NOMO-1 (cell line): ENCODE measurements around the gene RAD51B.
A peak's percentile ranks its signal among the peaks of the same experiment; 100 is the strongest.

Experiments used
- DNase-seq, 2 experiments: peaks; one replicate each; lab custom pipeline; 2025; ENCODE audit not compliant: unreplicated experiment in 2 of 2; lab: John Stamatoyannopoulos, UW

RAD51B gene

GRCh38 chr14:68343534-68344118 lies 524.0 kb downstream of the RAD51B start:
- no peak for DNase-seq

DNA sequence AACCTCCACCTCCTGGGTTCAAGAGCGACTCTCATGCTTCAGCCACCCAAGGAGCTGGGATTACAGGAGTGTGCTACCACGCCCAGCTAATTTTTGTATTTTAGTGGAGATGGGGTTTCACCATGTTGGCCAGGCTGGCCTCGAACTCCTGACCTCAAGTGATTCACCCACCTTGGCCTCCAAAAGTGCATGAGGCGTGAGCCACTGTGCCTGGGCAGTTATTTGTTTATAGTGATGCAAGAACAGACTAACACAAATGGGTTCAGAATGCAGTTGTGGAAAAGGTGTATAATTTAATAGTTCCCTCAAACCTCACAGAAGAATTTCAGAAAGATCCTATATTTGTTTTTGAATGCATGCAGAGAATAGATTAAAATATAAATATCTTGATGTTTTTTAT lies 526.2 kb downstream of the RAD51B start:
- no peak for DNase-seq

DNA sequence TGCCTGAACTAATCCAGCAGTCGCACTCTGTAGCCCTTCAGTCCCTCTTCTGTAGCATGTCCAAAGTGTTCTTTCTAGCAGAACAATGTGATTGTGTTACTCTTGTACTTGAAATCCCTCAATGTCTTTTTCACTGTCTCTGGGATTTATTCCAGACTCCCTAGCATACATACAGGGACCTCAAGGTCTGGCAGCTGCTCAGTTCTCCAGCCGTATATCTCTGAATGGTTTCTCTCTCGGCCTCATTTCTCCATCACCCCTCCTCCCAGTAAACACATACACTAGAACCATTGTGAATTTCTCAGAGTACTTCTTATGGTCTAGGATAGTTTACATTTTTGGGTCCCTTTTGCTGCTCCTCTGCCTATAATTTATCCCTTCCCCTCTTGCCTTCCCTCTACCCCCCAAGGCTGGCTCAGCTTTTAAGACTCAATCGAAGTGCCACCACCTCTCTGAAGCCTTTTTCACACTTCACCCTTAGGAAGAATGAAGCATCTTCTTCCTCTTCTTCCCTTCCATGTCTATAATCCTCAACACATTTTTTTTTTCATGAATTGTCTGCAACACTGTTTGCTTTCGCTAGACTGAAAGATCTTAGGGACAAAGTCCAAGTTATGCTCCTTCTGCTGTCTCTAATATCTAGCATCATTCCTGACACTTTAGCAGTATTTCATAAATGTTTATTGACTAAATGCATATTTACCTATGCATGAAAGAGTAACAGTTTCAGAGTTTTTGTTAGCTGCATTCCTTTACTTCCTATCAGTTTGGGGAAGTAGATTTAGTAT lies 527.2 kb downstream of the RAD51B start:
- no peak for DNase-seq

- no peak for DNase-seq
Measured at GRCh38 chr14:68349900-68350629, 530.5 kb downstream of the RAD51B start.

DNA sequence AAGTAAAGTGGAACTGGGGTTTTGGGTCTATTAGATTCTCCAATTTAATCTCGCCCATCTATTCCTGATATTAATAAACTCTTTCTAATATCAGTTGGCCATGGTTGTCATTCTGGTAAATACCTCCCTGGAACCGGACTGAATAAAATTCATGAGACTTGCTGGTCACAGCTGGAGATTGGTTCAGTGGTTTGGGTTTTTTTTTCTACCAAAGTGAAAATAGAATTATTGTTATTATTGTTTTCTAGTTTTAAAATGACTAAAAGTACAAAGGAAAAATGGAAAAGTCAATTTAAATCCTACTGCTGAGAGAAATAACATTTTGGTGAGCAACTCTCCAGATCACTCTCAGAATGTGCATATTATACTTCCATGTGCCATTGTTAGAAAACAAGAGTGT lies 535.8 kb downstream of the RAD51B start:
- no peak for DNase-seq

DNA sequence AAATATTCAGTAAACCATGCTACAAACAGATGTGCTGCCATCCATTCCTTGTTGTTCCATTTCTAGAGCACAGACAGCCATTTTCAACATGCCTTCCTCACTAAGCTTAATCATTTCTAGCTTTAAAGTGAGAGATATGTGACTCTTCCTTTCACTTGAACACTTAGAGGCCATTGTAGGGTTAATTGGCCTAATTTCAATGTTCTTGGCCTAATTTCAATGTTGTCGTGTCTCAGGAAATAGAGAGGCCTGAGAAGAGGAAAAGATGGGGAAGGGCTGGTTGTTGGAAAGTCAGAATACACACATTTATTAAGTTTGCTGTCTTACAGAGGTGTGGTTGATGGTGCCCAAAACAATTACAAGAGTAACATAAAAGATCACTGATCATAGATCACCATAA lies 538.2 kb downstream of the RAD51B start:
- DNase-seq = no peak

- no peak for DNase-seq
Measured at GRCh38 chr14:68358500-68358899, 538.9 kb downstream of the RAD51B start.

- no peak for DNase-seq
Measured at GRCh38 chr14:68359022-68359836, 539.6 kb downstream of the RAD51B start.

- no peak for DNase-seq
Measured at GRCh38 chr14:68359837-68360552, 540.4 kb downstream of the RAD51B start.

GRCh38 chr14:68361231-68361630 lies 541.7 kb downstream of the RAD51B start:
- DNase-seq = no peak

DNA sequence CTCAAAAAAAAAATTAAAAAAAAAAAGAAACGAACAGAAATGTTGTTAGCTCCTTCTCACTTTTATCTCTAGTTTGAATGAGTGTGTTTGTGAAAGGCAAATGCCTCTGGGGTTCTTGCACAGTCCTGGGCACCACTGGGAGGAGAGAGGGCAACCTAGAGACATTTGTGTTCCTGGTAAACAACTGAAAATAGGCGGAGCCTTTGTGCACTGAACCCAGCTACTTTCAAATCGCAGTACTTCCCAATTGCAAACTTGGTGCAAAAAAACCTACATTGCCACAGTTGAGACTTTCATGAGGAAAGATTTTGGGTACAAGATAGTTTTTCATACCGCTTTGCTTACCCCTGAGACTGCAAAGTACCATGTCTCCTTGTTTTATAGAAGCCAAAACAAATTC lies 543.3 kb downstream of the RAD51B start:
- no peak for DNase-seq

DNA sequence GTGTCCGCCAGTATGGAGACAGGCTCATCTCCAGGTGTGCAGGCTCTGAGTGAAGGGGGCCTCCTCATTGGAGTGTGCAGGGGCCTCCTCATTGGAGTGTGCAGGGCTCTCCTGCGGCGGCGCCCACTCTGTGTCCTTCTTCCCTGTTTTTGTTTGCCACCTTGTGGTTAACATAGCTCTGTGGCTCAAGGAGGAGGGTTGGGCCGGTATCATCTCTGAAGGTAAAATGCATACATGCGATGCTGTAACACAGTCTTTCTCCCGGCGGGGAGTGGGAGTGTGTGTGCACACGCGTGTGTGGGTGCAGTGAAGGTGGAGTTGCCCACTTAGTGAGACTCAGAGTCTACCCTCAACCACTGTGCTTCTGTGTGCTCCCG lies 543.9 kb downstream of the RAD51B start:
- no peak for DNase-seq

GRCh38 chr14:68363843-68364767 lies 544.5 kb downstream of the RAD51B start:
- DNase-seq = no peak

DNA sequence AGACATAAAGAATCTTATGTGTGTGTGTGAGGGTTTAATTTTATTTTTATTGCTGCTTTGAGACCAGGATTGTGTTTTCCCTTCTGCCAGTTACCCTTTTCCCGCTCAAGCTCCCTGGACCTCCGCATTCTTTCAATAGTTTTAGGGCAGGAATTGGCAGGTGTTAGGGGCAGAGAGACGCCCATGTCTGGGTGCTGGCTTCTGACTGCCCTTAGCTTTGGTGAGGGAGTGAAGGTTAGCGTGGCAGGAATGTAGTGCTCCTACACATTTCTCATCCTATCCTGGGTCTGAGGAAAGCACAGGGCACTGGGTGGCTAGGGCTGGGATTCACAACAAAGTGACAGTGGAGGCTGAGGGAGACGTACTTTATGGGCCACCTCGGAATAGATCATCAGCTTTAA lies 545.2 kb downstream of the RAD51B start:
- DNase-seq = no peak

- no peak for DNase-seq
Measured at GRCh38 chr14:68365228-68365627, 545.6 kb downstream of the RAD51B start.

GRCh38 chr14:68366656-68367055 lies 547.1 kb downstream of the RAD51B start:
- DNase-seq = no peak

- DNase-seq = peak in 1 of 2 experiments; percentile 61
Measured at GRCh38 chr14:68367536-68367935, 548.0 kb downstream of the RAD51B start.

DNA sequence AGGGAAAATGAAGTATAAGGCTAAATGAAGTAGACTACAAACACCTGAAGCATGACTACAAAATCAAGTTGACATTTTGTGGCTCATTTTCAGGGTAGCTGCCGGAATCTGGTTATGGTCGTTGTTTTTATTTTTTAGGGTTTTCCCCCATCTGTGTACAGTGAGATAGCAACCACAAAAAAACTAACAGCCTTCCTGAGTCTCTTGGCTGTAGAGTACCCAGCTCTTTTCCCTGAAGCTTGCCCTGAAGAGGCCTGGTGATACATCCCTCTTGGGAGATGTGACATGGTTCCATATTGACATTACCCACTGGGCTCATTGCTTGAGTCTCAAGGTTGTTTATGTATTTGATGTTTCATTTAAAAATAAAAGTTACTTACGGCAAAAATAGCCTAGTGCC lies 549.3 kb downstream of the RAD51B start:
- no peak for DNase-seq

- DNase-seq = no peak
Measured at GRCh38 chr14:68369281-68370056, 549.9 kb downstream of the RAD51B start.
